ENCODE results near the gene EMP2.
A peak's percentile ranks its signal among the peaks of the same experiment; 100 is the strongest.

Gene EMP2

DNA sequence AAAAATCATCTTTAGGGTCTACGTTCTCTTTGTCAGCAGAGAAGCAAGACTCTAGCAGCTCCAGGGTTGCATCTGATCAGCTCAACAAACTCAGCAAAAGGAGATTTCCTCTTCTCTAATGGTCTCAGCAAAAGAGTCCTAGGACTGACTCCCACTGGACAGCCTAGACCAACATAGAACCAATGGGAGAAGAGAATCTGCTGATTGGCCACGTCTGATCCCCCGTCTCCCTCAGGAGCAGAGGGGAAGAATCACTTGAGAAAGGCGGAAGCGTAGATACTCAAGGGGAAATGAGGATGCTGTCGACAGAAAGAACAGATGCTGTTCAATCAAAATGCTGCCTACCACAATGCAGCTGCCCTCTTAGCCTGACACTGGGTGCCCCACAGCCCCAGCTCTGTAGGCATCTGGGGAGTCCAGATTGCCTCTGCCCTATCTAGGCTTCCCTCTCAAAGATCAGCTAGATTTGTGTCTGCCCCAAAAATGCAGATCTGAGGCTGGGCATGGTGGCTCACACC is 31.5 kb upstream of the EMP2 start:
- Histone ChIP-seq H3K4me3 (ENCODE audit: low read length) (no peak overlapping the region), H2AFZ (ENCODE audit: low read depth, low read length) (no peak overlapping the region), H3K9me3 (ENCODE audit: insufficient read depth, low read length) (no peaks in the 10 kb centered on the region), H4K20me1 (ENCODE audit: insufficient read depth, low read length) (no peaks in the 10 kb centered on the region), H3K9ac (ENCODE audit: low read length) (no peak overlapping the region), H3K27me3 (ENCODE audit: low read depth, low read length) (0 out of 2 replicates have a peak, but pooled peaks cover 3% of the 10 kb centered on the region), H3K4me2 (ENCODE audit: low read length) (peak overlapping the region; percentile 16; the same call in 1 of the 2 replicates), H3K4me1 (ENCODE audit: low read length) (peaks cover 25% of the 10 kb centered on the region), H3K27ac (ENCODE audit: low read length) (no peak overlapping the region), H3K79me2 (ENCODE audit: low read length) (no peaks in the 10 kb centered on the region), H3K36me3 (replicated peaks; ENCODE audit: low read depth, low read length) (no peaks in the 10 kb centered on the region)
- TF ChIP-seq, protein P1, sequence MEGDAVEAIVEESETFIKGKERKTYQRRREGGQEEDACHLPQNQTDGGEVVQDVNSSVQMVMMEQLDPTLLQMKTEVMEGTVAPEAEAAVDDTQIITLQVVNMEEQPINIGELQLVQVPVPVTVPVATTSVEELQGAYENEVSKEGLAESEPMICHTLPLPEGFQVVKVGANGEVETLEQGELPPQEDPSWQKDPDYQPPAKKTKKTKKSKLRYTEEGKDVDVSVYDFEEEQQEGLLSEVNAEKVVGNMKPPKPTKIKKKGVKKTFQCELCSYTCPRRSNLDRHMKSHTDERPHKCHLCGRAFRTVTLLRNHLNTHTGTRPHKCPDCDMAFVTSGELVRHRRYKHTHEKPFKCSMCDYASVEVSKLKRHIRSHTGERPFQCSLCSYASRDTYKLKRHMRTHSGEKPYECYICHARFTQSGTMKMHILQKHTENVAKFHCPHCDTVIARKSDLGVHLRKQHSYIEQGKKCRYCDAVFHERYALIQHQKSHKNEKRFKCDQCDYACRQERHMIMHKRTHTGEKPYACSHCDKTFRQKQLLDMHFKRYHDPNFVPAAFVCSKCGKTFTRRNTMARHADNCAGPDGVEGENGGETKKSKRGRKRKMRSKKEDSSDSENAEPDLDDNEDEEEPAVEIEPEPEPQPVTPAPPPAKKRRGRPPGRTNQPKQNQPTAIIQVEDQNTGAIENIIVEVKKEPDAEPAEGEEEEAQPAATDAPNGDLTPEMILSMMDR (IDR thresholded peaks at IDR 0.05; ENCODE audit: low read depth, low read length) = no peak
- no peak for TF ChIP-seq EZH2phosphoT487 (IDR thresholded peaks at IDR 0.05; ENCODE audit: low read depth)

- Histone ChIP-seq H3K27ac (ENCODE audit: low read length) (no peak overlapping the region), H3K4me3 (ENCODE audit: low read length) (no peak overlapping the region), H3K9ac (ENCODE audit: low read length) (no peak overlapping the region), H4K20me1 (ENCODE audit: insufficient read depth, low read length) (no peaks in the 10 kb centered on the region), H3K36me3 (replicated peaks; ENCODE audit: low read depth, low read length) (no peaks in the 10 kb centered on the region), H3K27me3 (ENCODE audit: low read depth, low read length) (0 out of 2 replicates have a peak, but pooled peaks cover 5% of the 10 kb centered on the region), H3K4me1 (ENCODE audit: low read length) (peaks cover 25% of the 10 kb centered on the region), H3K9me3 (ENCODE audit: insufficient read depth, low read length) (no peaks in the 10 kb centered on the region), H3K79me2 (ENCODE audit: low read length) (no peaks in the 10 kb centered on the region), H3K4me2 (ENCODE audit: low read length) (no peak overlapping the region), H2AFZ (ENCODE audit: low read depth, low read length) (no peak overlapping the region)
- TF ChIP-seq, protein P1 (IDR thresholded peaks at IDR 0.05; ENCODE audit: low read depth, low read length) = no peak
- TF ChIP-seq EZH2phosphoT487 (IDR thresholded peaks at IDR 0.05; ENCODE audit: low read depth) = no peak
Measured at GRCh38 chr16:10610499-10611184, 30.2 kb upstream of the EMP2 start.

- Histone ChIP-seq H3K4me2 (ENCODE audit: low read length) (no peak overlapping the region), H3K9ac (ENCODE audit: low read length) (no peak overlapping the region)
Measured at GRCh38 chr16:10609402-10609774, 29.0 kb upstream of the EMP2 start.

More at GRCh38 chr16:10609402-10609774, 29.0 kb upstream of the EMP2 start:
- Histone ChIP-seq H3K27me3 (ENCODE audit: low read depth, low read length) (0 out of 2 replicates have a peak, but pooled peaks cover 5% of the 10 kb centered on the region), H2AFZ (ENCODE audit: low read depth, low read length) (no peak overlapping the region), H3K4me3 (ENCODE audit: low read length) (no peak overlapping the region), H3K79me2 (ENCODE audit: low read length) (no peaks in the 10 kb centered on the region), H3K27ac (ENCODE audit: low read length) (no peak overlapping the region), H3K9me3 (ENCODE audit: insufficient read depth, low read length) (no peaks in the 10 kb centered on the region), H4K20me1 (ENCODE audit: insufficient read depth, low read length) (no peaks in the 10 kb centered on the region), H3K4me1 (ENCODE audit: low read length) (peaks cover 23% of the 10 kb centered on the region), H3K36me3 (replicated peaks; ENCODE audit: low read depth, low read length) (no peaks in the 10 kb centered on the region)
- TF ChIP-seq, protein P1 (IDR thresholded peaks at IDR 0.05; ENCODE audit: low read depth, low read length) = no peak
- TF ChIP-seq EZH2phosphoT487 (IDR thresholded peaks at IDR 0.05; ENCODE audit: low read depth) = no peak

Data from OCI-LY3 (cell line).